WI38 (cell line): ENCODE measurements around the gene PRTN3.
"Not testable (repeated sequence)": the region's sequence is repeated elsewhere in the genome, so short reads cannot be mapped to it uniquely, and the experiment has no call there.

Experiments
- H3K4me3 ChIP-seq: 2 replicates; pipeline ENCODE4 v1.5.1; 2011; ENCODE audit warnings: low read depth, mild to moderate bottlenecking, control low read depth, low read length
- TF ChIP-seq, protein P1 (sequence below): IDR thresholded peaks from 2 replicates; pipeline ENCODE4 v1.5.1; 2012; ENCODE audit warnings: low read depth, mild to moderate bottlenecking, control low read depth, low read length

The PRTN3 gene

DNA sequence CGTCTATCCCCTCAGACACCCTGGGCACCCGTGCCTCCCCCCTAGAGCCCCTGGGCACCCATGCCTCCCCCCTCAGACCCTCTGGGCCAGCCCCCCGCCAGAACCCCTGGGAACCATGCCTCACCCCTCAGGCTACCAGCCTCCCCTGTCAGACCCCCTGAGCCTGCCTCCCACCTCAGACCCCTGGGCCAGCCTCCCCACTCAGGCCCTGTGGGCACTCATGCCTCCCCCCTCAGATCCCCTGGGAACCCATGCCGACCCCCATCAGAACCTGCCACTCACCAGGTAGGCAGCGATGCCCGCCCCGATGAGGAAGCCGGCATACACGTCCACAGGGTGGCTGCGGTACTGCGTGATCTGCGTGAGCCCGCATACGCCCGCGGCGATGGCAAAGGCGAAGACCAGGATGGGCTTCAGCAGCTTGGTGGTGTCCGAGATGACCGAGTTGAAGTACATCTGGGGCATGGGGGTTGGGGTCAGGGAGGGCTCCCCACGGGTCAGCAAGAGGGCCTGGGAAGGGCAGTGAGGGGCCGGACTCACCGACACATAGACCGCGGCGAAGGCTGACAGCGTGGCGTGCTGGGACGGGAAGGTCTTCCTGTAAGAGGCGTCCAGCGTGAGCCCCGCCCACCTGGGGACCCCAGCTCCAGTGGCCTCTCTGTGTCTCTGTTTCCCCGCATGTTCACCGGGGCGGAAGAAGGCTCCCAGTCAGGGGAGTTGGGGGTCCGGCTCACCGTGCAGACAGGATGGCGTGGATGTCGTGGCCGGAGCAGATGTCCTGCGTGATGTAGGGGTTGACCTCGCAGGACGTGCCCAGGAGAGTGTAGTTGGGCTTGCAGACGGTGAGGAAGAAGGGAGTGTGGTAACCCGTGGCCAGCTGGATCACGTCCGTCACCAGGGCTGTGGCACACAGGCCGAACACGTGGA, 26.4 kb upstream of the PRTN3 start:
- TF ChIP-seq, protein P1, sequence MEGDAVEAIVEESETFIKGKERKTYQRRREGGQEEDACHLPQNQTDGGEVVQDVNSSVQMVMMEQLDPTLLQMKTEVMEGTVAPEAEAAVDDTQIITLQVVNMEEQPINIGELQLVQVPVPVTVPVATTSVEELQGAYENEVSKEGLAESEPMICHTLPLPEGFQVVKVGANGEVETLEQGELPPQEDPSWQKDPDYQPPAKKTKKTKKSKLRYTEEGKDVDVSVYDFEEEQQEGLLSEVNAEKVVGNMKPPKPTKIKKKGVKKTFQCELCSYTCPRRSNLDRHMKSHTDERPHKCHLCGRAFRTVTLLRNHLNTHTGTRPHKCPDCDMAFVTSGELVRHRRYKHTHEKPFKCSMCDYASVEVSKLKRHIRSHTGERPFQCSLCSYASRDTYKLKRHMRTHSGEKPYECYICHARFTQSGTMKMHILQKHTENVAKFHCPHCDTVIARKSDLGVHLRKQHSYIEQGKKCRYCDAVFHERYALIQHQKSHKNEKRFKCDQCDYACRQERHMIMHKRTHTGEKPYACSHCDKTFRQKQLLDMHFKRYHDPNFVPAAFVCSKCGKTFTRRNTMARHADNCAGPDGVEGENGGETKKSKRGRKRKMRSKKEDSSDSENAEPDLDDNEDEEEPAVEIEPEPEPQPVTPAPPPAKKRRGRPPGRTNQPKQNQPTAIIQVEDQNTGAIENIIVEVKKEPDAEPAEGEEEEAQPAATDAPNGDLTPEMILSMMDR = no peak
- H3K4me3 ChIP-seq = no peak overlapping the region

- TF ChIP-seq, protein P1 = no peak
- no peak overlapping the region for H3K4me3 ChIP-seq
These were observed 25.6 kb upstream of the PRTN3 start for GRCh38 chr19:815079-815774.

DNA sequence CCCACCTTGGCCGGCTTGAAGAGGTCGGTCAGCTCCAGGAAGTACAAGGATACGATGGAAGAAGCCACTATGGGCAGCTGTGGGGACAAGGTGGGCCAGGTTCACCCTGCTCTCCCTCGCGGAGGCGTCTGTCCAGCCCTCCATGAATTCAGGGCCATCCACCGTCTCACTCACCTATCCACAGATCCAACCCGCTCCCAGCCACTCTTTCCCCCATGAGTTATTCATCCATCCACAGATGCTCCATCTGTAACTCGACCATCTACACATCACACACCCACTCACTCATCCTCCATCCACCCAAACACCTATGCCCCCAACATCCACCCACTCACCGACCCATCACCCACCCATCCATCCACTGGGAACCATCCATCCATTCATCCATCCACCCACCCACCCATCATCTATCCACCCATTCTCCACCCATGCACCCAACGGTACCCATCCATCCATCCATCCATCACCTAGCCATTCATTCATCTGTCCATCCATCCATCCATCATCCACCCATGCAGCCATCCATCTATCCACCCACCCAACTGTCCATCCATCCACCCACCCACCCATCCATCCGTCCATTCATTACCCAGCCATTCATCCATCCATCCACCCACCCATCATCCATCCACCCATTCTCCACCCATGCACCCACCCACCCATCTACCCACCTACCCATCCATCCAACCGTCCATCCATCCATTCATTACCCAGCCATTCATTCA, 24.9 kb upstream of the PRTN3 start:
- H3K4me3 ChIP-seq = no peak overlapping the region
- TF ChIP-seq, protein P1 = no peak

DNA sequence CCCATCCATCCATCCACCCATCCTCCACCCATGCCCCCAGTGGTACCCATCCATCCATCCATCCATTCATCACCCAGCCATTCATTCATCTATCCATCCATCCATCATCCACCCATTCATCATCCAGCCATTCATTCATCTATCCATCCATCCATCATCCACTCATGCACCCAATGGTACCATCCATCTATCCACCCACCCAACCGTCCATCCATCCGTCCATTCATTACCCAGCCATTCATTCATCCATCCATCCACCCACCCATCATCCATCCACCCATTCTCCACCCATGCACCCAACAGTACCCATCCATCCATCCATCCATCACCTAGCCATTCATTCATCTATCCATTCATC, 24.3 kb upstream of the PRTN3 start:
- TF ChIP-seq, protein P1 = no peak
- H3K4me3 ChIP-seq = no peak overlapping the region

DNA sequence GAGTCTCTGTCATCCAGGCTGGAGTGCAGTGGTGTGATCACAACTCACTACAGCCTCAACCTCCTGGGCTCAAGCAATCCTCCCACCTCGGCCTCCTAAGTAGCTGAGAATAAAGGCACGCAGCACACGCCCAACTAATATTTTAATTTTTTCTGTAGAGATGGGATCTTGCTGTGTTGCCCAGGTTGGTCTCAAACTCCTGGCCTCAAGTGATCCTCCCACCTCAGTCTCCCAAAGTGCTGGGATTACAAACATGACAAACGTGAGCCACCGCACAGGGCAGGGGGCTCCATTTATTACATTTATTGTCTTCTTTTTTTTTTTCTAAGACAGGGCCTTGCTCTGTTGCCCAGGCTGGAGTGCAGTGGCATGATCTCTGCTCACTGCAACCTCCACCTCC, 20.6 kb upstream of the PRTN3 start:
- H3K4me3 ChIP-seq = not testable (repeated sequence)

- peak overlapping the region; percentile 54 for H3K4me3 ChIP-seq
- TF ChIP-seq, protein P1 = no peak
These were observed 19.5 kb upstream of the PRTN3 start for GRCh38 chr19:821231-821824.

GRCh38 chr19:821825-822503, 18.8 kb upstream of the PRTN3 start, which contains the start of gene PLPPR3:
PLPPR3 (minus strand) TSS chr19:821955; CDS start chr19:821559, 396 bp downstream.
- TF ChIP-seq, protein P1 = no peak
- H3K4me3 ChIP-seq = peak within 1 kb of the TSS; percentile 54
